ENCODE measurements around the gene DSCAM. TPM values are rescaled to one million over a fixed set of nuclear protein-coding genes. Genes with fewer than 3 reads are reported as not detected.

The DSCAM gene
- total and polyA plus RNA-seq, 2 donors (not counting 3 experiments of a cell fraction or from before 2014, with no cell fraction given) = not detected

- FAIRE-seq = no peak
- ChIA-PET CTCF (interaction anchor here (0.6 kb wide), 1 partner anchor 11 kb away, joined by 3 read pairs; no protein-coding TSS in a partner anchor), POLR2A (no interaction called here)
- H3K4me1 ChIP-seq (ENCODE audit: control insufficient read depth, extremely low read depth, insufficient read depth, low read length) = no peaks in the 10 kb centered on the region
- intact Hi-C loops (cut with micrococcal nuclease) (no loop called here), dilution Hi-C loops (cut with MboI; ENCODE audit: extremely low pct_ligation_motif_present, low sequenced_read_pairs) (no loop called here)
- no peak overlapping the region for H2AFZ ChIP-seq (ENCODE audit: low read depth, low read length)
- BruUV-seq (replicated peaks) = no TSS peak
- DNase-seq (ENCODE audit: low read depth, low spot score) = no peak
- H3K4me3 ChIP-seq (replicated peaks in 1 of 3; ENCODE audit: insufficient read depth in 1 of 3, low read depth in 1 of 3, low read length in 3 of 3) = no peak overlapping the region
- H3K9me1 ChIP-seq (replicated peaks; ENCODE audit: control insufficient read depth, extremely low read depth, insufficient read depth, low read length) = no peaks in the 10 kb centered on the region
- peaks cover 7% of the 10 kb centered on the region for H3K9me3 ChIP-seq (replicated peaks; ENCODE audit: control insufficient read depth, insufficient read depth, low read length)
- no peaks in the 10 kb centered on the region for H4K20me1 ChIP-seq (replicated peaks; ENCODE audit: control insufficient read depth, extremely low read depth, insufficient read depth, low read length)
- no peak overlapping the region for H3K9ac ChIP-seq (replicated peaks; ENCODE audit: extremely low read depth, insufficient read depth, low read length)
- TF ChIP-seq FOS (IDR thresholded peaks at IDR 0.05; ENCODE audit: borderline replicate concordance, insufficient read depth, low read length) (no peak), POLR2AphosphoS5 (IDR thresholded peaks at IDR 0.05; ENCODE audit: insufficient read depth, low read depth, low read length) (no peak), GATA2 (IDR thresholded peaks at IDR 0.05; ENCODE audit: insufficient read depth, insufficient read length, low read depth, low read length) (no peak), CTCF (IDR thresholded peaks at IDR 0.05; ENCODE audit: extremely low read depth in 1 of 2, insufficient read depth in 1 of 2, low read depth in 1 of 2, low read length in 2 of 2) (no peak), MYC (IDR thresholded peaks at IDR 0.05; ENCODE audit: low read depth, low read length) (no peak), MAX (IDR thresholded peaks at IDR 0.05; ENCODE audit: insufficient read depth, insufficient read length) (no peak), JUN (IDR thresholded peaks at IDR 0.05; ENCODE audit: borderline replicate concordance, insufficient read depth, insufficient read length, low read depth) (no peak), POLR2A (IDR thresholded peaks at IDR 0.05; ENCODE audit: low read depth, low read length) (no peak), EZH2 (IDR thresholded peaks at IDR 0.05; ENCODE audit: borderline replicate concordance, low read depth, low read length, severe bottlenecking) (no peak)
- no peak overlapping the region for H3K4me2 ChIP-seq (ENCODE audit: insufficient read depth, low read length)
- H3K27ac ChIP-seq (ENCODE audit: insufficient read depth, low read depth, low read length) = no peak overlapping the region
- H3K36me3 ChIP-seq (ENCODE audit: control insufficient read depth in 2 of 2, extremely low read depth in 1 of 2, insufficient read depth in 2 of 2, low read length in 2 of 2) = no peaks in the 10 kb centered on the region
- no peaks in the 10 kb centered on the region for H3K79me2 ChIP-seq (ENCODE audit: control insufficient read depth, insufficient read depth, low read length)
- no peaks in the 10 kb centered on the region for H3K27me3 ChIP-seq (ENCODE audit: control insufficient read depth in 2 of 2, insufficient read depth in 2 of 2, low read length in 2 of 2)
These were observed 875.0 kb downstream of the DSCAM start for GRCh38 chr21:39971956-39972355.
